ENCODE data around the gene TRPC6.
"Not testable (repeated sequence)": the region's sequence is repeated elsewhere in the genome, so short reads cannot be mapped to it uniquely, and the experiment has no call there.

Gene TRPC6

DNA sequence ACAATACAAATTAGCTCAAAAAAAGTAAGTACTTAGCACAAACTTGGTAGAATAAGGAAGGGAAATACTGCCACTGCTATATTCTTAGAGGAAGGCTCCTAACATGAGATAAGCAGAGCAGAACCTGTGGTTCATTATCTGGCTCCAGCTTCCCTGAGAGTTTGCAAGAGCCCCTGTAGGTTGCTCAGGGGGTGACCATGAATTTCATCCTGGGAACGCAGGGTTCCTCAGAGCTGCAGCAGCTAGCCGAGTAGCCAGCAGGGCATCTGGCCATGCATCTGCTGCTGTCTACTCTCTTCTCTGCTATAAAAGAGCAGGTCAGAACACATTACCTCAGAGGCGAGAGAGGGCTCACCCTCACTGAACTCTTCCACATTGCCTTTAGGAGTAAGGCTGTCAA is 67.3 kb downstream of the TRPC6 start:
- FAIRE-seq = no peak

DNA sequence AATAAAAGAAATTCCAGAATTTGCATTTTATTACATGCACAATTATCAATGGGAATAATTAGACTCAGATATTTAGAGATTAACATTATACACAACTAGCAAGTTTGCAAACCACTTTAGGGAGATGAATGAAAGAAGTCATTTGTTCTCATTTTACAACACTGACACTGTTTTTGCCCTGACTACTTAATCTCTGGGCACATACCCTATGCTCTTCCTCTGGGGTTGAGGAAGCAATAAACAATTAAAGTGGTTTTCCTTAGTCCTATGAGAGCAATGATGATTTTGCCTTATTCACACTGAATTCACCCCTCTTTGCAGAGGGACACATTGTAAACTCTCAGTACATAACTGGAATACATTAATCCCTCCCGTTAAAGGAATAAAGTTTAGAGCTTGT is 72.7 kb downstream of the TRPC6 start:
- FAIRE-seq = no peak

DNA sequence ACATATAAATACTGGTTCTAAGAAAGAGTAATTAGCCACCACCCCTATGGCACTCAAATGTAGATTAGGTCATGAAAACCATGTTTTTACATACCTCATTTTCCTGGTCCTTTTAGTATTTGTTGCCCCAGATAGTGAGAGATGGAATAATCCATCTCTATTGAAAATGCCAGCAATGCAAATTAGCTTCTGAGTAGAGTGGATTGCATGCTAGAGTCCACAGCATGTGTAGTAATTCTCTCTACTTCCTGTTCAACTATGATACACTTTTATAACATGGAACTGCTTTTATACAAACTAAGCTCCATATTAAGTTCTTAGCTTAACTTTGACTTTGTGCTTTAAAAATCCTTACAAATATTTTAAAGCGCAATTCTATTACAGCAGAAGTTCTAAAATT is 73.2 kb downstream of the TRPC6 start:
- FAIRE-seq = no peak

- no peak for FAIRE-seq
Observed at GRCh38 chr11:101509922-101510321, 73.9 kb downstream of the TRPC6 start.

GRCh38 chr11:101508370-101508769 is 75.4 kb downstream of the TRPC6 start:
- no peak for FAIRE-seq

GRCh38 chr11:101498891-101499290 is 84.9 kb downstream of the TRPC6 start:
- FAIRE-seq = no peak

DNA sequence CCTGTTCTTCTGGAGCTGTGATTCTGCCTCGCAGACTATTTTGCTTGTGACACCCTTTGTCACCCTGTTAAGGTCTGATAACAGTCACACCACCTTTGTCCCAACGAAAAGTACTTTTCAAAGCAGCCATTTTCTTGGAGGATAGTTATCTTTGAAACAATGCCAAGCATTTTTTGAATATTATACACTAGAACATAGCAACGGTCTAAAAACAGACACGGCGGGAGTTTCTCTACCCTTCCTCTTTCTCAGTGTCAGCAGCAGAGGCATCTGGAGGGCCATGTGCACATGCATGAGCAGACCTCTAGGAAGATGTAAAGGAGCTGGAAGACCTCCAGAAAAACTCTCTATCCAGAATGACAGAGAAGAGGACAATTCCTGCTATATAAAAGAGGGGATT is 86.5 kb downstream of the TRPC6 start:
- no peak for FAIRE-seq

DNA sequence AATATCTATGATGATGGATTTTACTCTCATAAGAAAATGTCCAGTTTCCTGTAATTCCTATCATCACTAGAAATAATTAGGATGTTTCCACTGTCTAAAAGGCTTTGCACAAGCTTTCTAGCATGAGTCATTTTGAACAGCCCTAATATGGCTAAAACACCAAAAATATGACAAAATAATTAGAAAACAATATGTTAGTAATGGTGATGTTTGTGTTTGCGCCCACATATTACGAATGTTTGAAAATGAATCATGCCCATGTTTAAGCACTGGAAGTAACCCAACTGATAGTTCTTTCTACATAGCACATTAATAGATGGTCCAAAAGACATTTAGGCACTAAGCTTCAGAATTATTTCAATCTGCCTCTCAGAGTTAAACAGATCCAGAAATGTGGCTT is 96.0 kb downstream of the TRPC6 start:
- FAIRE-seq = no peak

- FAIRE-seq = no peak
Observed at GRCh38 chr11:101482556-101483124, 101.2 kb downstream of the TRPC6 start.

DNA sequence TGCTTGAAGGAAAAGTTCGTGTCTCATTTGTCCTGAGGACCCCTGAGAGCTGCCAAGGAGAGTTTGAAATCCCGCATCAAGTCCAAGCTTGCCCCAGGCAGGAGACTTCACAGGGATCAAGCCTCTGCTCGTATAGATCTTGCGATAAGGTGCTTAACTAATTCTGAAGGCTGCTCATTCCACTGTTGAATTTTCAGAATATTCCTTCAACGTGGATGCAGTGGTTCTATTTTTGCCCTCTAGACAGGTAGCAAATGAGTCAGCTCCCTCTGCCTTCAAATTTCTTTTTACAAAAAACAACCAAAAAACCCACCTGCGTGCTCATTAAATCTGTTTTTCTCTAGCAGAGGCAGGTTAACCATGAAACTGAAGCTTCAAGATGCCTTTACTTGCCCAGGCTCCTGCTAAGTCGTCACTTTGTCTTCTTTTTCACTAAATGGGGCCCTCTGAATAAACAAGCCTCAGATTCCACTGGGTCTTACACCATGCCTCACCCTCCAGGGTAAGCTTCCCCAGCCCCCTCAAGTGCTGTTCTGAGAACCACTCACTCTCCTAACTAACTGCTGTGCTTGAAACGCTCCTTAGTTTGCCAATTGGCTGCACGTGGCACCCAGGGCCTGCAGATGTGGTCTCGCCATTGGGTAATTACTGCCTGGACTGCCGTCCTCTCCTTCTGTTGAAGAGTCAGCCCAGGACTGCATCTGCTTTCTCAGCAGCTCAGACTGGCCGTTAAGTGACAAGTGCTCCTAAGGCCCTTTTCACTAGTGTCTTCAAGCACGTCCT is 105.0 kb downstream of the TRPC6 start:
- no peak for FAIRE-seq

DNA sequence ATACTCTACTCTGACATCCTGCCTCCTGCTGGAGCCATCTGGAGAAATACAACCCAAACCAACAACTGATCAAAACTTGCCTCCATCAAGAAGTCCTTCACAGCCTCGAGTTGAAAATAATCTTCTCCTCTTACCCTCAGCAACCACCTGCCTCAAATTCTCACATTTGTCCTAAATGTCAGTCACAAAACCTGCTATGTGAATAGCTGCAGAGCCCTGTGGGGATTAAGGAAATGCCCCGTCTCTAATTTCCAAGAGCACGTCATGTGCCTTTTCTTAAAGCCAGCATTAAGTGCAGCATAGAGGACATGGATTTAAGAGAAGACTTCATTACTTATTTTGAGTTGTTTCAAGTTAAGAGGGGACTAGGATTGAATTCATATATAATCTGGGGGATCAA is 105.9 kb downstream of the TRPC6 start:
- FAIRE-seq = no peak

- no peak for FAIRE-seq
Observed at GRCh38 chr11:101476191-101476590, 107.6 kb downstream of the TRPC6 start.

GRCh38 chr11:101475699-101476098 is 108.1 kb downstream of the TRPC6 start:
- FAIRE-seq = no peak

DNA sequence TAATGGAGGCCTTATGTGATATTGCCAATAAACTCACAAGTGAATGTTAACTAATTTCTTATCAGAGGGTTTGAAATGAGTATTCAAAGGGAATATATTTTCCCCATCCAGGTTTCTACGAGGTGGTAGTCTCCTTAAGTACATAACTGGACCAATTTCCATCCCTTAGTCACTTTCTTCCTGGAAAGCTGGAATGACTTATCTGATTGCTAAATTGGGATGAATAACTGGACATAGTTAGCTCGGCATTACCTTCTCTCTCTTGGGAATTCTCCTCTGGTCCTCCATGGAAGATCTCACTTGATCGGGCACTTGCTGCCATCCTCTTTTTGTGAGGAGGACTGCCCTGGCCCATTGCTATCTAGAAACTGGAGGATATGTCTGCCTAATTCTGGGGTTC is 109.1 kb downstream of the TRPC6 start:
- FAIRE-seq = no peak

DNA sequence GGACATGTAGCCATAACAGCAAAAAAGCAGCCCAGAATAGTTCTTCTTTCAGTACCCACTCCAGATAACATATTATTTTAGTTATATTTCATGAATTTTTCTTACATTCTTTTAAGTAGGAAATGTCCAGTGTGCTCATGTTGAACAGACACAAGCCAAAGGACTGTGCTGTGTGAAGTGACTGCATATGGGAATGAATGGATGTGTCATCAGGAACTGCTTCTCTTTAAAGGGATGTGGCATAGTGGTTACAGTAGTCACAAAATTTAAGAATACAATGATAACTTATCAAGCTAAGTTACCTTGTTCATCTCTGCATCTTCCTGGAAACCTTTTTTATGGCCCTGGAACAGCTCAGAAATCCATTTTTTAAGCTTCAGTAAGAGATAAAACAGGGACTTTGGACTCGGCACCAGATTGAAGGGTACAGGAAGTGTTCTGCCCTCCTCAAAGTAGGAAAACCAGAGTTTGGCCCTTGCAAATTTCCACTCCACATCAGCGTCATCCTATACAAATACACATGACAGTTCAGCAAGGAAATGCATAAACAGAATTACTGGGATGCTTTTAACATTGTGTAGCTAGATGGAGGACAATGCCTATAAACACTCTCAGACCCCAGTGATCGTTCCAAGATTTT is 112.8 kb downstream of the TRPC6 start:
- no peak for FAIRE-seq

GRCh38 chr11:101470419-101470818 is 113.4 kb downstream of the TRPC6 start:
- no peak for FAIRE-seq

GRCh38 chr11:101466352-101466751 is 117.5 kb downstream of the TRPC6 start:
- FAIRE-seq = no peak

GRCh38 chr11:101464388-101464787 is 119.4 kb downstream of the TRPC6 start:
- not testable (repeated sequence) for FAIRE-seq

DNA sequence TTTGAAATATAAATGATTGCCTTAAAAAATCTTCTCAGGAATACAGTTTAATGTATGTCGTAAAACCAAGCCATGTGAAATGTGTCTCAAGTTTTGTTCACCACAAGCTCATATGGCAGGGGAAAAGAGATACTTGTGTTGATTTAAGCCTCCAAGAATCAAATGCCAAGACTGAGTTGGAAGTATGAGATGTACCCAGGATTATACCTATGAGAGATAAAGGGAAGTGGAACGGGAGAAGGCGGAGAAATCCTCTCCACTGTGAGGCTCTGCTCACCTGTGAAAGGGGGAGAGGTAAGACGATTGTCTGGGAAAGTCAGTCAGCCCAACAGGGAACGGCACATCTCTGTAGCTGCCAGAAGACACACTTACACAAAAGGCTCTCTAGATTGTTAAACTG is 124.8 kb downstream of the TRPC6 start:
- FAIRE-seq = no peak

- FAIRE-seq = no peak
Observed at GRCh38 chr11:101458161-101458560, 125.6 kb downstream of the TRPC6 start.

GRCh38 chr11:101456812-101457211 is 127.0 kb downstream of the TRPC6 start:
- no peak for FAIRE-seq

GRCh38 chr11:101453682-101454081 is 130.1 kb downstream of the TRPC6 start:
- FAIRE-seq = no peak

- no peak for FAIRE-seq
Observed at GRCh38 chr11:101448881-101449442, 134.8 kb downstream of the TRPC6 start.

DNA sequence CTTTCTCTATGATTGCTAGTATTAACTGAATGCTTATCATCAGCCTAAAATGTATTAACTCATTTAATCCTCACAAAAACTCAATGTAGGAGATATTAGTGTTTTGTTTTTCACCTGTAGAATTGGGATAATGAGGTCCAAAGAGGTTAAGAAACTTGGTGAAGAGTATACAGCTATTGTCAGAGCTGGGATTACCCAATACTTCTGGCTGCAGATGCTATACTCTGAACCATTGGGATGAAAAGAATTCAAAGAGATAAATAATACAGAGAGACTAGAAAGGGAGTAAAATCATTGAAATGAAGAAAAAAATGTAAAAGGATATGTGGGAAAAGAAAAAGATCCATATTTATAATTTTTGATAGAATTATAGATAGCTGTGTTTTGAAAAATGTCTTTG is 137.1 kb downstream of the TRPC6 start:
- FAIRE-seq = no peak
